ENCODE results near the gene BAHD1. TPM values are rescaled to one million over a fixed set of nuclear protein-coding genes. Genes with fewer than 3 reads are reported as not detected.

The BAHD1 gene
- total and polyA plus RNA-seq, 2 donors (not counting 1 experiment from before 2014, with no cell fraction given): 15.0 to 34.7 TPM

DNA sequence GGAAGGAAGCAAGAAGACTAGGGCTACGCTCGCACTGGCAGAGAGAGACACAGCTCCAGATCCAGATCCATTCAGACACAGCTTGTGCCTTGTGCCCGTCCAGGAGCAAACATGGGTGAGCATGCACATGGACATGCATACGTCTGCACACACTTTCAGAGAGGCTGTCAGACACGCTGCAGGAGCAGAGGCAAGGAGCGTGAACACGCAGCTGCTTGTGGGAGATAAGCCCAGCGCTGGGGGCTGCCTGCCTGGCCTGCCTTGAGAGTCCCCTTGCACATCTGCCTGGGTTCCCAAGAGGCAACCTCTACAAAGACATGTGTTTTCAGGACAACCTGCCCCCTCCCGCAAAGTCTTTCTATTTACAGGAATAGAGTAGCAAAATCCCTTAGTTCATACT, 13.6 kb upstream of the BAHD1 start:
- peaks cover 0 to 2% of the 10 kb centered on the region in 2 experiments for H3K36me3 ChIP-seq (replicated peaks in 1 of 2; ENCODE audit: control extremely low read depth in 1 of 2, control insufficient read depth in 1 of 2, extremely low read depth in 1 of 2, insufficient read depth in 2 of 2, low read length in 1 of 2)
- no peaks in the 10 kb centered on the region for H4K20me1 ChIP-seq (ENCODE audit: control insufficient read depth, insufficient read depth, low read length, poor library complexity, severe bottlenecking)
- no peak overlapping the region for H3K9ac ChIP-seq (ENCODE audit: low read length)
- H3K9me3 Mint-ChIP-seq (ENCODE audit: insufficient read depth): no peaks in the 10 kb centered on the region
- H3K4me3 ChIP-seq (ENCODE audit: control extremely low read depth in 1 of 5, extremely low read depth in 1 of 5, insufficient read depth in 1 of 5, low read depth in 2 of 5, low read length in 4 of 5): no peak overlapping the region
- no peak for TF ChIP-seq EZH2 (IDR thresholded peaks at IDR 0.05; ENCODE audit: borderline replicate concordance, insufficient read depth, low read depth, low read length, poor library complexity, severe bottlenecking)
- no peak for TF ChIP-seq CTCF (IDR thresholded peaks at IDR 0.05)
- WGBS (ENCODE audit: insufficient coverage): 84% methylated on average over 8 of the region's 9 CpGs
- ATAC-seq (ENCODE audit: low read depth): no peak
- no peak overlapping the region for H3K4me2 ChIP-seq (replicated peaks; ENCODE audit: low read depth, low read length, poor library complexity, severe bottlenecking)
- no peak for DNase-seq
- no peak overlapping the region for H3K4me3 Mint-ChIP-seq
- no peaks in the 10 kb centered on the region for H3K27me3 Mint-ChIP-seq
- H3K27ac Mint-ChIP-seq: no peak overlapping the region
- ChIA-PET CTCF (interaction anchor here (11.6 kb wide), 1 partner anchor 84 kb away, joined by 308 read pairs; the partner anchor contains the start of gene CCDC9B), POLR2A (no interaction called here)
- H3K27me3 ChIP-seq (replicated peaks in 1 of 4; ENCODE audit: control extremely low read depth in 1 of 4, control insufficient read depth in 3 of 4, insufficient read depth in 4 of 4, low read length in 3 of 4): no peaks in the 10 kb centered on the region
- H3K9me3 ChIP-seq (ENCODE audit: control extremely low read depth in 1 of 3, control insufficient read depth in 2 of 3, insufficient read depth in 1 of 3, low read length in 2 of 3): no peaks in the 10 kb centered on the region
- no peaks in the 10 kb centered on the region for H3K4me1 ChIP-seq (ENCODE audit: control insufficient read depth in 2 of 2, insufficient read depth in 2 of 2, low read length in 2 of 2)
- no peaks in the 10 kb centered on the region for H3K4me1 Mint-ChIP-seq
- no peak overlapping the region for H2AFZ ChIP-seq (ENCODE audit: insufficient read depth, low read depth, low read length, poor library complexity, severe bottlenecking)
- no peak overlapping the region for H3K27ac ChIP-seq (ENCODE audit: low read length in 2 of 2)
- intact Hi-C loops (cut with micrococcal nuclease): loop anchor here (10.0 kb wide), 1 partner anchor 642 kb away; the partner anchor contains the start of gene FSIP1
- no peaks in the 10 kb centered on the region for H3K79me2 ChIP-seq (ENCODE audit: control insufficient read depth, insufficient read depth, low read length)

DNA sequence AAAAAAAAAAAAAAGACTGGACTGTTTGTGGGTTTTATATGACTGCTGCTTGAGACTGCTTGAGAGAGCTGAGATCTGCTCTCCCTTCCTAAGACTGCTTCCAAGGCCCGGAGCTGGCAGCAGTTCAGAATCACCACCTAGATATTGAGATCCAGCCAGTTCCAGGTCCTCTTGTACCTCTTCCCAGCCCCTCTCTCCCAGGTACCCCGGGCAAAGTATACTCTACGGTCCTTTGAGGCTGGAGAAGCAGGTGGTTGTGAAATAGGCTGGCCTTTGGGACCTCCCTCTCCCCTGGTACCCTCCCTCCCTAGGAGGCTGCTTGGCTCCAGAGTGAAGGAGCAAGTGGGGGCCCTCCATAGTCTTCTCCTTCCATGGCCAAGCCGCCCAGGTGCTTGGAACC, 12.6 kb upstream of the BAHD1 start:
- POLR2A ChIA-PET: no interaction called here
- WGBS (ENCODE audit: insufficient coverage): 100% methylated on average over 1 of the region's 4 CpGs
- H3K9me3 ChIP-seq (ENCODE audit: control extremely low read depth in 1 of 3, control insufficient read depth in 2 of 3, insufficient read depth in 1 of 3, low read length in 2 of 3): no peaks in the 10 kb centered on the region
- no peaks in the 10 kb centered on the region for H3K4me1 ChIP-seq (ENCODE audit: control insufficient read depth in 2 of 2, insufficient read depth in 2 of 2, low read length in 2 of 2)
- no peaks in the 10 kb centered on the region for H3K4me1 Mint-ChIP-seq
- H3K9ac ChIP-seq (ENCODE audit: low read length): no peak overlapping the region
- H2AFZ ChIP-seq (ENCODE audit: insufficient read depth, low read depth, low read length, poor library complexity, severe bottlenecking): no peak overlapping the region
- ATAC-seq (ENCODE audit: low read depth): no peak
- H3K27ac ChIP-seq (ENCODE audit: low read length in 2 of 2): no peak overlapping the region
- no peaks in the 10 kb centered on the region for H3K27me3 ChIP-seq (replicated peaks in 1 of 4; ENCODE audit: control extremely low read depth in 1 of 4, control insufficient read depth in 3 of 4, insufficient read depth in 4 of 4, low read length in 3 of 4)
- no peaks in the 10 kb centered on the region for H3K79me2 ChIP-seq (ENCODE audit: control insufficient read depth, insufficient read depth, low read length)
- H3K36me3 ChIP-seq (replicated peaks in 1 of 2; ENCODE audit: control extremely low read depth in 1 of 2, control insufficient read depth in 1 of 2, extremely low read depth in 1 of 2, insufficient read depth in 2 of 2, low read length in 1 of 2): peaks cover 0 to 2% of the 10 kb centered on the region in 2 experiments
- no peak overlapping the region for H3K4me2 ChIP-seq (replicated peaks; ENCODE audit: low read depth, low read length, poor library complexity, severe bottlenecking)
- H3K4me3 ChIP-seq (ENCODE audit: control extremely low read depth in 1 of 5, extremely low read depth in 1 of 5, insufficient read depth in 1 of 5, low read depth in 2 of 5, low read length in 4 of 5): no peak overlapping the region
- intact Hi-C loops (cut with micrococcal nuclease): loop anchor here (10.0 kb wide), 1 partner anchor 643 kb away; the partner anchor contains the start of gene FSIP1
- CTCF ChIA-PET: interaction anchor here (2.1 kb wide), 1 partner anchor 84 kb away, joined by 7 read pairs; no protein-coding TSS in a partner anchor
- no peaks in the 10 kb centered on the region for H4K20me1 ChIP-seq (ENCODE audit: control insufficient read depth, insufficient read depth, low read length, poor library complexity, severe bottlenecking)
- H3K9me3 Mint-ChIP-seq (ENCODE audit: insufficient read depth): no peaks in the 10 kb centered on the region
- no peaks in the 10 kb centered on the region for H3K27me3 Mint-ChIP-seq
- H3K4me3 Mint-ChIP-seq: no peak overlapping the region
- no peak overlapping the region for H3K27ac Mint-ChIP-seq
- DNase-seq: no peak
- TF ChIP-seq EZH2 (IDR thresholded peaks at IDR 0.05; ENCODE audit: borderline replicate concordance, insufficient read depth, low read depth, low read length, poor library complexity, severe bottlenecking): no peak
- no peak for TF ChIP-seq CTCF (IDR thresholded peaks at IDR 0.05)

All from B cell (primary cell).